ENCODE data around the gene KCNC1. TPM values are rescaled to one million over a fixed set of nuclear protein-coding genes. Genes with fewer than 3 reads are reported as not detected.

KCNC1 gene
- total RNA-seq, 4 donors from 2014 or later, result 0.14 TPM; not detected in 3

DNA sequence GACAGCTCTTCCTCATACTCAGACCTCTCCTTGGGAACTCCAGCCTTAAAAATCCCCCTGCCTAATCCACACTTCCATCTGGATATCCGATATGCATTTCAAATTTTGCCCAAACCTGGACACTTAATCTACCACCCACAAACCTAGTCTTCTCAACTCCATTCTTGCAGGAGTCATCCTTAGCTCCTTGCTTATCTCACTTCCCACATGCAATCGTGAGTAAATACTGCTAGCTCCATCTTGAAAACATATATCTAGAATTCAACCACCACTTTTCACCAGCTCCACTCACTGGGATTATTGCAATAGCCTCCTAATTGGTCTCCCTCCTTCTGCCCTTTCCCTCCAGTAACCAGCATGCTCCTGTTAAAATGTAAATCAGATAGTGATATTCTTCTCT, 17.8 kb upstream of the KCNC1 start:
- TF ChIP-seq, protein P1, sequence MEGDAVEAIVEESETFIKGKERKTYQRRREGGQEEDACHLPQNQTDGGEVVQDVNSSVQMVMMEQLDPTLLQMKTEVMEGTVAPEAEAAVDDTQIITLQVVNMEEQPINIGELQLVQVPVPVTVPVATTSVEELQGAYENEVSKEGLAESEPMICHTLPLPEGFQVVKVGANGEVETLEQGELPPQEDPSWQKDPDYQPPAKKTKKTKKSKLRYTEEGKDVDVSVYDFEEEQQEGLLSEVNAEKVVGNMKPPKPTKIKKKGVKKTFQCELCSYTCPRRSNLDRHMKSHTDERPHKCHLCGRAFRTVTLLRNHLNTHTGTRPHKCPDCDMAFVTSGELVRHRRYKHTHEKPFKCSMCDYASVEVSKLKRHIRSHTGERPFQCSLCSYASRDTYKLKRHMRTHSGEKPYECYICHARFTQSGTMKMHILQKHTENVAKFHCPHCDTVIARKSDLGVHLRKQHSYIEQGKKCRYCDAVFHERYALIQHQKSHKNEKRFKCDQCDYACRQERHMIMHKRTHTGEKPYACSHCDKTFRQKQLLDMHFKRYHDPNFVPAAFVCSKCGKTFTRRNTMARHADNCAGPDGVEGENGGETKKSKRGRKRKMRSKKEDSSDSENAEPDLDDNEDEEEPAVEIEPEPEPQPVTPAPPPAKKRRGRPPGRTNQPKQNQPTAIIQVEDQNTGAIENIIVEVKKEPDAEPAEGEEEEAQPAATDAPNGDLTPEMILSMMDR (IDR thresholded peaks at IDR 0.05), result no peak
- TF ChIP-seq POLR2AphosphoS5 (IDR thresholded peaks at IDR 0.05), result no peak
- no peak for TF ChIP-seq POLR2A (IDR thresholded peaks at IDR 0.05)
- no peak for TF ChIP-seq EP300 (IDR thresholded peaks at IDR 0.05; ENCODE audit: low read depth)
- Histone ChIP-seq H3K4me1 (peaks cover 0 to 8% (median 0%) of the 10 kb centered on the region in 4 donors), H3K27ac (no peak overlapping the region), H3K9me3 (no peaks in the 10 kb centered on the region), H3K36me3 (no peaks in the 10 kb centered on the region), H3K27me3 (peaks cover 96% of the 10 kb centered on the region), H3K4me3 (no peak overlapping the region)
- WGBS, 2 donors (ENCODE audit: low coverage in 1 of 2), result 68 to 80% methylated on average over 1 to 2 of the region's 2 CpGs
- in situ Hi-C loops (cut with MboI; ENCODE audit: low pct_ligation_motif_present in 1 of 4, low pct_unique_long_range_greater_than_20kb in 1 of 4, low sequenced_read_pairs in 3 of 4) (no loop called here), intact Hi-C loops (cut with DNase I; ENCODE audit: low total_unique reads) (no loop called here)
- DNase-seq, result no peak

DNA sequence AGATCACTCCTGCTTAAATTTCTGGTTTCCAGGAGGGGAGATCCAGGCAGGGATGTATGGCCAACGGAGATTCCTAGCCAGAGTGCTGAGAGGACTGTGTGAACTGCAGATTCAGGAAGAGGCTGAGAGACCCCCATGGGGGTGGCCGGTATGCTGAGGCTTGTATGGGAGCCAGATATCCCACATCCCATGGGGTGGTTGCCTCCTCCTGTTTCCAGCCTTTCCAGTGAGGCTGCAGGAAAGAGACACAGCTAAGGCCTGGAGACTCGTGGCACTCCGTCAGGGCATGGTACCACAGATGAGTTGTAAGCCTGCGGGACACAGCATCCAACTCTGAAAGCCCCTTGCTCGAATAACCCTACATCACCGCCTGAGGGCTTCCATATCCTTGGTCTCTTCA, 16.6 kb upstream of the KCNC1 start:
- intact Hi-C loops (cut with DNase I; ENCODE audit: low total_unique reads), result no loop called here
- H3K4me3 ChIP-seq, result no peak overlapping the region
- in situ Hi-C loops (cut with MboI; ENCODE audit: low pct_ligation_motif_present in 1 of 4, low pct_unique_long_range_greater_than_20kb in 1 of 4, low sequenced_read_pairs in 3 of 4), result no loop called here
- peaks cover 96% of the 10 kb centered on the region for H3K27me3 ChIP-seq
- peaks cover 0 to 8% (median 0%) of the 10 kb centered on the region in 4 donors for H3K4me1 ChIP-seq
- TF ChIP-seq POLR2A (IDR thresholded peaks at IDR 0.05), result no peak
- no peak for DNase-seq
- H3K36me3 ChIP-seq, result no peaks in the 10 kb centered on the region
- no peaks in the 10 kb centered on the region for H3K9me3 ChIP-seq
- H3K27ac ChIP-seq, result no peak overlapping the region
- WGBS, 2 donors (ENCODE audit: low coverage in 1 of 2), result 67% methylated on average over 7 of the region's 7 CpGs; no CpG with 5 or more reads in 1 of the 2 donors

DNA sequence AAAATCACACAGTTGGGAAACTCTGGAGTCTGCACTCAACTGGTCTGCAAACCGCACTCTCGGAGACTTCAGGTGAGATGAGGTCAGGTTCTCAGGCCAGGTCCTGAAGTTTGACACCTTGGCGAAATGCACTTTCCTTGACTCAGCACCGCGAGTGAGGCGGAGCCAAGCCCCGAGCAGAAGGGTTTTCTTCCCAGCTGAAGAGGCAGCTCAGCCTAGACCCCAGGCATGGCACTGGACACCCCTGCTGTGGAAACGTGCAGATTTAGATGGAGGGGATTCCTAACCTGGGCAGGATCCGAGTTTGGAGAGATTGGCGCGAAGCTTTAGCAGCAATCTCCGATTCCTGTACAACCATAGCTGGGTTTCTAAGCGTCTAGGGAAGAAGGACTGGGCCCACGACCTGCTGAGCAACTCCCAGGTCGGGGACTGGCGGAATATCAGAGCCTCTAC, 16.0 kb upstream of the KCNC1 start:
- WGBS, 2 donors (ENCODE audit: low coverage in 1 of 2), result 20% methylated on average over 16 of the region's 16 CpGs; no CpG with 5 or more reads in 1 of the 2 donors
- Histone ChIP-seq H3K4me3 (no peak overlapping the region), H3K27ac (no peak overlapping the region), H3K9me3 (no peaks in the 10 kb centered on the region), H3K36me3 (no peaks in the 10 kb centered on the region), H3K27me3 (peaks cover 97% of the 10 kb centered on the region), H3K4me1 (peaks cover 0 to 8% (median 0%) of the 10 kb centered on the region in 4 donors)
- no peak for DNase-seq
- in situ Hi-C loops (cut with MboI; ENCODE audit: low pct_ligation_motif_present in 1 of 4, low pct_unique_long_range_greater_than_20kb in 1 of 4, low sequenced_read_pairs in 3 of 4) (no loop called here), intact Hi-C loops (cut with DNase I; ENCODE audit: low total_unique reads) (no loop called here)
- TF ChIP-seq EP300 (IDR thresholded peaks at IDR 0.05; ENCODE audit: low read depth), result no peak
- no peak for TF ChIP-seq POLR2AphosphoS5 (IDR thresholded peaks at IDR 0.05)
- TF ChIP-seq POLR2A (IDR thresholded peaks at IDR 0.05), result no peak
- TF ChIP-seq, protein P1 (IDR thresholded peaks at IDR 0.05), result no peak

DNA sequence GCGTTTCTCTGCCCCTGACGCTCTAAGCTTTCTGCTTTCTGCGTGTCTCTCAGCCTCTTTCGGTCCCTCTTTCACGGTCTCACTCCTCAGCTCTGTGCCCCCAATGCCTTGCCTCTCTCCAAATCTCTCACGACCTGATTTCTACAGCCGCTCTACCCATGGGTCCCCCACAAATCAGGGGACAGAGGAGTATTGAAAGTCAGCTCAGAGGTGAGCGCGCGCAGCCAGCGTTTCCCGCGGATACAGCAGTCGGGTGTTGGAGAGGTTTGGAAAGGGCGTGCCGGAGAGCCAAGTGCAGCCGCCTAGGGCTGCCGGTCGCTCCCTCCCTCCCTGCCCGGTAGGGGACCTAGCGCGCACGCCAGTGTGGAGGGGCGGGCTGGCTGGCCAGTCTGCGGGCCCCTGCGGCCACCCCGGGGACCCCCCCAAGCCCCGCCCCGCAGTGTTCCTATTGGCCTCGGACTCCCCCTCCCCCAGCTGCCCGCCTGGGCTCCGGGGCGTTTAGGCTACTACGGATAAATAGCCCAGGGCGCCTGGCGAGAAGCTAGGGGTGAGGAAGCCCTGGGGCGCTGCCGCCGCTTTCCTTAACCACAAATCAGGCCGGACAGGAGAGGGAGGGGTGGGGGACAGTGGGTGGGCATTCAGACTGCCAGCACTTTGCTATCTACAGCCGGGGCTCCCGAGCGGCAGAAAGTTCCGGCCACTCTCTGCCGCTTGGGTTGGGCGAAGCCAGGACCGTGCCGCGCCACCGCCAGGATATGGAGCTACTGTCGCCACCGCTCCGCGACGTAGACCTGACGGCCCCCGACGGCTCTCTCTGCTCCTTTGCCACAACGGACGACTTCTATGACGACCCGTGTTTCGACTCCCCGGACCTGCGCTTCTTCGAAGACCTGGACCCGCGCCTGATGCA, 15.3 kb upstream of the KCNC1 start, which contains the start of gene MYOD1:
MYOD1 (plus strand) TSS at position 544 of the 910 bp plus-strand sequence; CDS start at position 756, 212 bp downstream.
- TF ChIP-seq POLR2A (IDR thresholded peaks at IDR 0.05) (no peak), POLR2AphosphoS5 (IDR thresholded peaks at IDR 0.05) (no peak), EP300 (IDR thresholded peaks at IDR 0.05; ENCODE audit: low read depth) (no peak)
- TF ChIP-seq, protein P1 (IDR thresholded peaks at IDR 0.05), result no peak
- Histone ChIP-seq H3K27me3 (peaks cover 95% of the 10 kb centered on the region), H3K4me1 (peaks cover 0 to 8% (median 0%) of the 10 kb centered on the region in 4 donors), H3K27ac (no peak within 1 kb of the TSS), H3K36me3 (no peaks in the 10 kb centered on the region), H3K4me3 (no peak within 1 kb of the TSS), H3K9me3 (no peaks in the 10 kb centered on the region)
- no peak for DNase-seq
- in situ Hi-C loops (cut with MboI; ENCODE audit: low pct_ligation_motif_present in 1 of 4, low pct_unique_long_range_greater_than_20kb in 1 of 4, low sequenced_read_pairs in 3 of 4), result no loop called here
- intact Hi-C loops (cut with DNase I; ENCODE audit: low total_unique reads), result no loop called here
- 3 to 28% methylated on average over 15 to 56 of the region's 68 CpGs for WGBS, 2 donors (ENCODE audit: low coverage in 1 of 2)
